Activated CD4-positive, alpha-beta T cell treated with anti-CD3 and anti-CD28 coated beads, Interleukin-2, amount 10 ng/mL, durations not matched to agents 7 days and 5 days (primary cell): ENCODE measurements around the gene AKAP13. TPM values are rescaled to one million over a fixed set of nuclear protein-coding genes. Genes with fewer than 3 reads are reported as not detected.
"Not testable (repeated sequence)": the region's sequence is repeated elsewhere in the genome, so short reads cannot be mapped to it uniquely, and the experiment has no call there.

Source experiments
- CTCF ChIA-PET: fragments of 350-600 bp; sonication (Branson Sonifier 250); formaldehyde crosslinking; loops from one replicate; lab custom pipeline; 2021; ENCODE audit warnings: antibody characterized with exemption; lab: Charles Lee
- POLR2A ChIA-PET: fragments of 350-600 bp; sonication (Branson Sonifier 250); formaldehyde crosslinking; loops from one replicate; lab custom pipeline; 2021; ENCODE audit warnings: antibody characterized with exemption; lab: Charles Lee
- DNase-seq: peaks from one replicate; pipeline ENCODE4 v3.0.0-alpha.2; 2020
- H3K27ac Mint-ChIP-seq: one replicate; pipeline ENCODE4 v1.8.0; 2021; ENCODE audit warnings: mild to moderate bottlenecking, moderate library complexity, mixed read lengths
- H3K27me3 Mint-ChIP-seq: one replicate; pipeline ENCODE4 v1.8.0; 2021; ENCODE audit warnings: mixed read lengths
- H3K36me3 Mint-ChIP-seq: one replicate; pipeline ENCODE4 v1.8.0; 2021; ENCODE audit warnings: low read depth, mixed read lengths
- H3K4me1 Mint-ChIP-seq: one replicate; pipeline ENCODE4 v1.8.0; 2021; ENCODE audit warnings: mixed read lengths
- H3K4me3 Mint-ChIP-seq: one replicate; pipeline ENCODE4 v1.8.0; 2021; ENCODE audit warnings: mild to moderate bottlenecking, moderate library complexity, mixed read lengths
- H3K9me3 Mint-ChIP-seq: one replicate; pipeline ENCODE4 v1.8.0; 2021; ENCODE audit warnings: mixed read lengths
- total RNA-seq, 2 experiments: library from RNA; stranded (reverse); gene quantifications; one replicate each; pipeline ENCODE4 v1.2.3, GENCODE V29; 2021

The AKAP13 gene
- total RNA-seq, 2 experiments from 2014 or later: 152 to 181 TPM

GRCh38 chr15:85531083-85531482 is 150.7 kb downstream of the AKAP13 start:
- H3K27me3 Mint-ChIP-seq: no peaks in the 10 kb centered on the region
- POLR2A ChIA-PET: no interaction called here
- CTCF ChIA-PET: interaction anchor here (1.0 kb wide), 2 partner anchors 9 to 161 kb away, joined by 3 read pairs; no protein-coding TSS in a partner anchor

GRCh38 chr15:85532689-85533088 is 152.3 kb downstream of the AKAP13 start:
- H3K36me3 Mint-ChIP-seq: peaks cover 48% of the 10 kb centered on the region
- no peaks in the 10 kb centered on the region for H3K27me3 Mint-ChIP-seq
- H3K4me3 Mint-ChIP-seq: no peak overlapping the region
- no peak overlapping the region for H3K27ac Mint-ChIP-seq
- no peaks in the 10 kb centered on the region for H3K9me3 Mint-ChIP-seq
- no peak for DNase-seq
- ChIA-PET CTCF (interaction anchor here (0.9 kb wide), 1 partner anchor 214 kb away, joined by 3 read pairs; no protein-coding TSS in a partner anchor), POLR2A (no interaction called here)
- peaks cover 26% of the 10 kb centered on the region for H3K4me1 Mint-ChIP-seq

More at GRCh38 chr15:85531083-85531482, 150.7 kb downstream of the AKAP13 start:
- Mint-ChIP-seq H3K4me1 (peaks cover 27% of the 10 kb centered on the region), H3K36me3 (peaks cover 53% of the 10 kb centered on the region), H3K4me3 (no peak overlapping the region), H3K9me3 (no peaks in the 10 kb centered on the region), H3K27ac (peak overlapping the region; percentile 42)
- DNase-seq: no peak

- no peaks in the 10 kb centered on the region for H3K27me3 Mint-ChIP-seq
- ChIA-PET POLR2A (no interaction called here), CTCF (interaction anchor here (0.6 to 1.4 kb wide), 2 partner anchors 8 to 85 kb away, joined by 4 to 6 read pairs; no protein-coding TSS in a partner anchor)
- peaks cover 47% of the 10 kb centered on the region for H3K36me3 Mint-ChIP-seq
- H3K9me3 Mint-ChIP-seq: no peaks in the 10 kb centered on the region
- H3K4me3 Mint-ChIP-seq: no peak overlapping the region
- peak; percentile 16 for DNase-seq
- H3K4me1 Mint-ChIP-seq: peaks cover 29% of the 10 kb centered on the region
- H3K27ac Mint-ChIP-seq: peak overlapping the region; percentile 82
Measured at GRCh38 chr15:85534031-85534430, 153.6 kb downstream of the AKAP13 start.

- H3K9me3 Mint-ChIP-seq, H3K4me3 Mint-ChIP-seq, POLR2A ChIA-PET, DNase-seq, H3K27me3 Mint-ChIP-seq: not testable (repeated sequence)
- Mint-ChIP-seq H3K4me1 (peaks cover 46% of the 10 kb centered on the region), H3K36me3 (peaks cover 35% of the 10 kb centered on the region), H3K27ac (peak overlapping the region; percentile 19)
- CTCF ChIA-PET: interaction anchor here (0.7 to 1.6 kb wide), 2 partner anchors 21 to 608 kb away, joined by 3 read pairs; no protein-coding TSS in a partner anchor
Measured at GRCh38 chr15:85535533-85536330, 155.3 kb downstream of the AKAP13 start.

GRCh38 chr15:85536341-85536740 is 155.9 kb downstream of the AKAP13 start:
- Mint-ChIP-seq H3K9me3 (no peaks in the 10 kb centered on the region), H3K27ac (no peak overlapping the region), H3K4me1 (peaks cover 52% of the 10 kb centered on the region), H3K36me3 (peaks cover 35% of the 10 kb centered on the region), H3K4me3 (no peak overlapping the region), H3K27me3 (no peaks in the 10 kb centered on the region)
- POLR2A ChIA-PET: no interaction called here
- no peak for DNase-seq
- CTCF ChIA-PET: interaction anchor here (1.6 kb wide), 1 partner anchor 20 kb away, joined by 3 read pairs; no protein-coding TSS in a partner anchor

- DNase-seq: no peak
- Mint-ChIP-seq H3K9me3 (no peaks in the 10 kb centered on the region), H3K4me3 (no peak overlapping the region), H3K27ac (no peak overlapping the region), H3K27me3 (no peaks in the 10 kb centered on the region), H3K4me1 (peaks cover 63% of the 10 kb centered on the region), H3K36me3 (peaks cover 27% of the 10 kb centered on the region)
- POLR2A ChIA-PET: interaction anchor here (1.3 kb wide), 1 partner anchor 42 kb away, joined by 3 read pairs; no protein-coding TSS in a partner anchor
- CTCF ChIA-PET: interaction anchor here (1.0 kb wide), 1 partner anchor 8 kb away, joined by 3 read pairs; no protein-coding TSS in a partner anchor
Measured at GRCh38 chr15:85539491-85539890, 159.1 kb downstream of the AKAP13 start.

- no peak for DNase-seq
- no peaks in the 10 kb centered on the region for H3K9me3 Mint-ChIP-seq
- H3K27me3 Mint-ChIP-seq: no peaks in the 10 kb centered on the region
- peaks cover 65% of the 10 kb centered on the region for H3K4me1 Mint-ChIP-seq
- no peak overlapping the region for H3K4me3 Mint-ChIP-seq
- H3K36me3 Mint-ChIP-seq: peaks cover 28% of the 10 kb centered on the region
- CTCF ChIA-PET: interaction anchor here (1.0 kb wide), 1 partner anchor 9 kb away, joined by 3 read pairs; no protein-coding TSS in a partner anchor
- POLR2A ChIA-PET: interaction anchor here (1.3 kb wide), 1 partner anchor 41 kb away, joined by 3 read pairs; no protein-coding TSS in a partner anchor
- no peak overlapping the region for H3K27ac Mint-ChIP-seq
Measured at GRCh38 chr15:85540085-85540797, 159.8 kb downstream of the AKAP13 start.

- POLR2A ChIA-PET: no interaction called here
- Mint-ChIP-seq H3K27me3 (no peaks in the 10 kb centered on the region), H3K36me3 (peaks cover 31% of the 10 kb centered on the region), H3K9me3 (no peaks in the 10 kb centered on the region), H3K4me1 (peaks cover 73% of the 10 kb centered on the region), H3K27ac (no peak overlapping the region), H3K4me3 (no peak overlapping the region)
- CTCF ChIA-PET: interaction anchor here (0.6 to 1.9 kb wide), 5 partner anchors 8 to 266 kb away, joined by 4 to 6 read pairs (median 4); no protein-coding TSS in a partner anchor
- DNase-seq: peak; percentile 15
Measured at GRCh38 chr15:85541744-85542143, 161.3 kb downstream of the AKAP13 start.

GRCh38 chr15:85542488-85542887 is 162.1 kb downstream of the AKAP13 start:
- no peak for DNase-seq
- Mint-ChIP-seq H3K4me1 (peaks cover 80% of the 10 kb centered on the region), H3K27me3 (no peaks in the 10 kb centered on the region), H3K27ac (no peak overlapping the region), H3K9me3 (no peaks in the 10 kb centered on the region), H3K36me3 (peaks cover 35% of the 10 kb centered on the region), H3K4me3 (no peak overlapping the region)
- CTCF ChIA-PET: interaction anchor here (1.4 to 1.9 kb wide), 3 partner anchors 9 to 246 kb away, joined by 4 to 6 read pairs (median 4); no protein-coding TSS in a partner anchor
- POLR2A ChIA-PET: no interaction called here

GRCh38 chr15:85542895-85543331 is 162.5 kb downstream of the AKAP13 start:
- H3K36me3 Mint-ChIP-seq: peaks cover 39% of the 10 kb centered on the region
- H3K27ac Mint-ChIP-seq: peak overlapping the region; percentile 87
- peaks cover 84% of the 10 kb centered on the region for H3K4me1 Mint-ChIP-seq
- CTCF ChIA-PET: interaction anchor here (1.4 to 1.9 kb wide), 2 partner anchors 13 to 246 kb away, joined by 4 read pairs; no protein-coding TSS in a partner anchor
- no peak for DNase-seq
- POLR2A ChIA-PET: no interaction called here
- no peaks in the 10 kb centered on the region for H3K9me3 Mint-ChIP-seq
- H3K27me3 Mint-ChIP-seq: no peaks in the 10 kb centered on the region
- H3K4me3 Mint-ChIP-seq: no peak overlapping the region

- Mint-ChIP-seq H3K4me3 (peak overlapping the region; percentile 39), H3K27ac (peak overlapping the region; percentile 87), H3K27me3 (no peaks in the 10 kb centered on the region), H3K36me3 (peaks cover 41% of the 10 kb centered on the region), H3K9me3 (no peaks in the 10 kb centered on the region), H3K4me1 (peaks cover 83% of the 10 kb centered on the region)
- peak; percentile 63 for DNase-seq
- CTCF ChIA-PET: interaction anchor here (1.9 kb wide), 1 partner anchor 247 kb away, joined by 4 read pairs; no protein-coding TSS in a partner anchor
- POLR2A ChIA-PET: no interaction called here
Measured at GRCh38 chr15:85543741-85544155, 163.3 kb downstream of the AKAP13 start.

- H3K4me1 Mint-ChIP-seq: peaks cover 70% of the 10 kb centered on the region
- H3K27me3 Mint-ChIP-seq: no peaks in the 10 kb centered on the region
- no peak overlapping the region for H3K27ac Mint-ChIP-seq
- ChIA-PET CTCF (interaction anchor here (0.9 kb wide), 1 partner anchor 17 kb away, joined by 3 read pairs; no protein-coding TSS in a partner anchor), POLR2A (no interaction called here)
- H3K36me3 Mint-ChIP-seq: peaks cover 48% of the 10 kb centered on the region
- DNase-seq: no peak
- no peaks in the 10 kb centered on the region for H3K9me3 Mint-ChIP-seq
- no peak overlapping the region for H3K4me3 Mint-ChIP-seq
Measured at GRCh38 chr15:85545185-85545584, 164.8 kb downstream of the AKAP13 start.
